Urinary bladder (tissue), 4 donors: ENCODE measurements around the gene HDAC7. TPM values are rescaled to one million over a fixed set of nuclear protein-coding genes. Genes with fewer than 3 reads are reported as not detected.
"Not testable (repeated sequence)": the region's sequence is repeated elsewhere in the genome, so short reads cannot be mapped to it uniquely, and the experiment has no call there.

Experiments
- DNase-seq: peaks from one replicate; pipeline ENCODE4 v3.0.0-alpha.2; 2015; ENCODE audit errors: extremely low spot score
- H3K27ac ChIP-seq: one replicate; pipeline ENCODE4 v1.5.1; 2013; ENCODE audit warnings: low read depth, mild to moderate bottlenecking, moderate library complexity
- H3K36me3 ChIP-seq: one replicate; pipeline ENCODE4 v1.6.1; 2013; ENCODE audit warnings: mild to moderate bottlenecking, moderate library complexity; ENCODE audit not compliant: insufficient read depth
- H3K4me1 ChIP-seq: one replicate; pipeline ENCODE4 v1.6.1; 2013; ENCODE audit warnings: mild to moderate bottlenecking, moderate library complexity; ENCODE audit not compliant: insufficient read depth
- H3K4me3 ChIP-seq: one replicate; pipeline ENCODE4 v1.5.1; 2013; ENCODE audit warnings: low read depth, low read length
- WGBS: extraction: QIAGEN DNeasy Blood & Tissue Kit; methylation state at CpG from one replicate; pipeline ENCODE4 v1.1.7; 2013; 5-methylcytosine and 5-hydroxymethylcytosine counted together
- polyA plus RNA-seq: library from polyadenylated mRNA; stranded (reverse); fragments of 200-250 nt; gene quantifications from one replicate; pipeline ENCODE4 v1.2.3, GENCODE V29; 2013
- total RNA-seq: library from RNA; depleted of rRNA; stranded (reverse); fragments of >200 nt; gene quantifications from one replicate; pipeline ENCODE4 v1.2.3, GENCODE V29; 2014
- donor health status: healthy with polysubstance abuse.
- donor health status: healthy.

HDAC7 gene
- total and polyA plus RNA-seq, 2 donors = 26.8 to 92.4 TPM

GRCh38 chr12:47819138-47819895 is 386 bp downstream of the HDAC7 start:
- Histone ChIP-seq H3K4me1 (no peaks in the 10 kb centered on the region), H3K36me3 (no peaks in the 10 kb centered on the region)
- under 1% methylated on average over 77 of the region's 77 CpGs for WGBS

GRCh38 chr12:47818467-47819137 is 1.1 kb downstream of the HDAC7 start:
- Histone ChIP-seq H3K36me3 (no peaks in the 10 kb centered on the region), H3K4me1 (no peaks in the 10 kb centered on the region), H3K4me3 (peak overlapping the region; percentile 81), H3K27ac (peak overlapping the region; percentile 95)
- DNase-seq = no peak
- WGBS = 10% methylated on average over 23 of the region's 23 CpGs

More at GRCh38 chr12:47819138-47819895, 386 bp downstream of the HDAC7 start:
- Histone ChIP-seq H3K4me3 (peak overlapping the region; percentile 81), H3K27ac (peak overlapping the region; percentile 95)
- DNase-seq = no peak

- 65% methylated on average over 3 of the region's 3 CpGs for WGBS
- Histone ChIP-seq H3K36me3 (no peaks in the 10 kb centered on the region), H3K4me1 (no peaks in the 10 kb centered on the region), H3K4me3 (no peak overlapping the region), H3K27ac (peak overlapping the region; percentile 95)
- no peak for DNase-seq
These were observed 1.7 kb downstream of the HDAC7 start for GRCh38 chr12:47818007-47818376.

DNA sequence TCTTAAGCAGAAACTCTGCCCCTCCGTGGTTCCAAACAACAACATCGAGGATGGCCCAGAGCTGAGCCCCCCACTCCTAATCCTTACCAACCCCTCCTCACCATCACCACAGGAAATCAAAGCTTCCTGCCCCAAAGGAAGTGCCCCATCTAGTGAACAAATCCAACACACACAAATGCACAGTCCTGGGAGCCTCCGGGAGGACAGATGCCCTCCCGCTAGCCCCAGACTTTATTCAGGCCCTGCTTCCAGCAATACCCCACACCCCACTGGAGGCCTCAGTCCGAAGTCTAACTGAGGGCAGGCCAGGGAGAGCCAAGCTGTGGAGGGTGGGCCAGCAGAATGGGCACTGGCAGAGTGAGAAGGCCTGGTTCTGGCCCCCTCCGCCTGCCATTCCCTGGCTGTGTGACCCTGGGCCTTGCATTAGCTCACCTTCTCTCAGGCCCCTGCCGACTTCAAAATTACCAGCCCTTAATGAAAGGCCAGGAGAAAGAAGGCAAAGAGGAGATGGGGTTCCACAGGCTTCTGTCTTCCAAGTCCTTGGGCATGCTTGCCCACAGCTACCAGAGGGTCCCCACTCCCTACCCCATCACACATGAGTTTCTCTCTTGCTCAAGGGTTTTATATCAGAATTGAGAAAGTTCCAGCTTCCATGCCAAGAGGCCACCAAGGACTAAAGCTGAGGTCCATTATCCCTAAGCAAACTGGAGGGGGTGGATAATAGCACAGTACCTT is 2.3 kb downstream of the HDAC7 start:
- 26% methylated on average over 7 of the region's 7 CpGs for WGBS
- H3K36me3 ChIP-seq = no peaks in the 10 kb centered on the region
- no peak for DNase-seq
- no peak overlapping the region for H3K4me3 ChIP-seq
- no peaks in the 10 kb centered on the region for H3K4me1 ChIP-seq
- H3K27ac ChIP-seq = peak overlapping the region; percentile 95

DNA sequence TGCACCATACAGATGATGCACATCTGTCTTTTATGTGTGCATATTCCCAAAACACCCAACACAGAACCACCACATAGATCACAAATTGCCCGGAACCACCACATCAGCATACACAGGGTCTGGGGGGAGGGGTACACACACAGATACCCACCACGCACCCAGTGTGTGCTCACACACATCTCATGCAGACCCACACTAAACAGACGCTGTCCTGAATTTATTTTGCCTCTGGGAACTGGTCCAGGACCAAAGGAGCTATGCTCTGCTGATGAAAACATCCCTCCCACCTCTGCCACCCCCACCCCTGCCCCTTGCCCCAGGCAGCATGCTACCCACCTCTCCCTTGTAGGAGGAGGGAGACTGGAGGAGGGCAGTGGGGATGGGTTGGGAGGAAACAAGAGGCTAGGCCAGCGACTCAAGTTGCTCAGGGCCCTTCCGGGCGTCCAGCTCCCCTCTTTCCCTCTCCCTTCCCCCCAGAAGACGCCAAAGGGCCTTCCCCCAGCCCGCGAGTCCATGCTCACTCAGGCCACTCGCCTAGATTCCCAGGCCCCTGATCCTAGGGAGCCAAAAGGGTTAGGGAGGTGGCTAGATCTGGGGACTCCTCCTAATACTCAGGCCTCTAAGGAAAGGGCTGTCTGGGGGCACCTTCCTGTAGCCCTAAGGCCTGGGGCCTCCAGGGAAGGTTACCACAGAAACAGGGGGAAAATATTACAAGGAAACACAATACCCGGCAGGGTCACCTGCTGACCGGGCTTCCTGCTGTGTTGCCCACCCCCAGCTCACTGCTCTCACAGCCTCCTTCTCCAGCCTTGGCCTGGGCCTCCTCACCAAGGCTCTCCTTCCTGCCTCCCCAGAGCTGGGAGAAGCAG is 3.1 kb downstream of the HDAC7 start:
- Histone ChIP-seq H3K4me1 (no peaks in the 10 kb centered on the region), H3K36me3 (no peaks in the 10 kb centered on the region), H3K4me3 (peak overlapping the region; percentile 4), H3K27ac (peak overlapping the region; percentile 95)
- WGBS = 22% methylated on average over 12 of the region's 12 CpGs
- DNase-seq = no peak

- WGBS = 89% methylated on average over 5 of the region's 5 CpGs
- not testable (repeated sequence) for H3K4me3 ChIP-seq, H3K4me1 ChIP-seq, DNase-seq, H3K36me3 ChIP-seq
- peak overlapping the region; percentile 11 for H3K27ac ChIP-seq
These were observed 4.3 kb downstream of the HDAC7 start for GRCh38 chr12:47815447-47815846.

DNA sequence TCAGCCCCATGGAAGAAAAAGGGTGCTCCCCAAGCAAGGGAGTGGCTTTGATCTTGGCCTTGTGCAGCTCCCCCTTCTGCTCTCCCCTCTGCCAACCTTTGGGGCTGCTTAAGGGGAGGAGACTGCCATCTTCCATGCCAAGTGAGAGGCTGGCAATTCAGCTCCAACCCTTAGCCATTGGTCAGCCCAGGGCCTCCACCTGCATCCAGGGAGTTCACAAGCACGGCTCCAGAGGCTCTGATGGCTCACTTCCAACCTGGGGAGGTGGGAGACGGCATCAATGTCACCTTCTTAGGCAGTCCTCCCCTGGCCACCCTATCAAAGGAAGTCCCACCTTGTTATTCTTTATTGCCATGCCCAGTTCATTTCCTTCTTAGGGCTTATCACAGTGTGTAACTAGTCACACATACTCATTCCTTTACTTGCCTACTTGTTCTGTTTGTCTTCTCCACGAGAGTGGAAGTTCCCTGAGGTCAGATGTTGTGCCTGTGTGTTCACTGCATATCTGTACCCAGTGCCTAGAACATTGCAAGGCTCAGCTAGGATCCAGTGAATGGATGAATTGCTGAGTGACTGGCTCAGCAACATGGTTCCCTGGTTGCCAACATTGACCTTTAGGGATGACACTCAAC is 5.0 kb downstream of the HDAC7 start:
- Histone ChIP-seq H3K36me3 (no peaks in the 10 kb centered on the region), H3K4me3 (no peak overlapping the region), H3K4me1 (no peaks in the 10 kb centered on the region), H3K27ac (peak overlapping the region; percentile 94)
- 63% methylated on average over 3 of the region's 3 CpGs for WGBS
- DNase-seq = no peak

- Histone ChIP-seq H3K27ac (peak overlapping the region; percentile 94), H3K4me1 (no peaks in the 10 kb centered on the region), H3K36me3 (no peaks in the 10 kb centered on the region), H3K4me3 (peak overlapping the region; percentile 17)
- WGBS = 44% methylated on average over 9 of the region's 9 CpGs
- DNase-seq = no peak
These were observed 6.0 kb downstream of the HDAC7 start for GRCh38 chr12:47813511-47814196.

DNA sequence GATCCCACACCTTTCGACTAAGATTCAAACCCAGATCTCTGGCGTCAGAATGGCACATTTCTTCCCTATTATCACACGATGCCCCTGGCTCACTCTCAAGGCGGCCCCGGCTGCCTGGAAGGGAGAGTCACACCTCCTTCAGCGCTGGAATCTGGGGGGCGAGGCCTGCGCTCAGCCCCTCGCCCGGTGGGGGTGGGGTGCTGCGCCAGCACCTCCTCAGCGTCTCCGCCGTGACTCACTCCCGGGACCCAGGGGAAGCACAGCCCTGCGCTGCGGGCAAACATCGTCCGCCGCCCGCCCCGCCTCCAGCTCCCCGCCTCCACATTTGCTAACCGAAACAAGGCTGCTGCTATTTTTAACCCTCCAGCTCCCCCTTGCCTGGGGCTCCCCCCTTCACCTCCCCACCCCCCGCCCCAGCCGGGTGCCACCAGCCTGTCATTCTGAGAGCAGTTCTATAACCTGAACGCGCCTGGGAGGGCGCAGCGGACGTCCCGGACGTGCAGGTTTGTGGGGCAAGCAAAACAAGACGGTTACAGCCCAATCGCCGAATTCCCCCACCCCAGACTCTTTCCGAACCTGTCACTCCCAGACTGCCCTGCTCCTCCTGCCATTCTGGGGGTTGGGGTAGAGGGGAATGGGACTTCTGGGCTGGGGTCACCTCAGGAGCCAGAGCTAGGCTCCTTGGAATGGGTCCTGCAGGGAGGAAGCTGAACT is 6.7 kb downstream of the HDAC7 start:
- no peak for DNase-seq

DNA sequence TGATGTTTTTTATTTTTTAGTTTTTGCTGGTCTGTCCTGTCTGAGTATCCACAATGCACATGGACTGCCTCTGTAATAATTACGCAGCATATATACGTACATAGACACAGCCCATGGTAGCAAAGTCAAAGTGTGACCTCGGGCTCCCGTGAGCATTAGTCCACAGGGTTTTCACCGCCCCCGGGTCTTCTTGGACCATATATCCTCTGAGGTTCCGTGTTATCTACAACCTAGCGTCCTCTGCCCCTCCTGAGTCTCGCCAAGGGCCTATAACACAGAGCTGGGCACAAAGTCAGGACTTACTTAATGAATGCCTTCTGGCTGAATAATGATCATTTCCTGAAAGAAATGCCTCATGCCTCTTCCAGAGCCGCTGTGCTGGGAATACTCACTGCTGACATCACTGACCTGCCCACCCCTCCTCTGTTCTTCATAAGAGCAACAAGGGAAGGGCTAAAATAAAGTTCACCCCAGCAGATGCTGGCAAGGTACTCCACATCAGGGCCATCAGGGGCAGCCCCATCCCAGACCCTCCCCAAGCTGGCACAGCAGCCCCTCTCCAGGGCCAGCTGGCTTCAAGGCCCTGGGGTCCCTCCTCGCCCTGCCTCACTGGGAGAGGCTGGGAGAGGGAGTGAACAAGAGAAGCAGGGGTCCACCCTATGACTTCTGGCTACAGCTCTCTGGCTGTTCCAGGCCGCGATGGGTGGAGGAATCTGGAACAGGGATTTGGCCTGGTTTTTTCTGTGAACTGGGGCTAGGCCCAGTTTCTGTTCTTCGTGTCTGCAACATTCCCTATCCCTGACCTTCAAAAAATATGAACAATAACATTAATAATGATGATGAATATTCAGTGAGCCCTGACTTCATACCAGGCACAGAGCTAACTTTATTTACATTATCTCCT is 7.9 kb downstream of the HDAC7 start:
- H3K4me3 ChIP-seq = no peak overlapping the region
- DNase-seq = no peak
- no peaks in the 10 kb centered on the region for H3K4me1 ChIP-seq
- WGBS = 27% methylated on average over 14 of the region's 14 CpGs
- peak overlapping the region; percentile 96 for H3K27ac ChIP-seq
- no peaks in the 10 kb centered on the region for H3K36me3 ChIP-seq

More for the DNA sequence above, 6.7 kb downstream of the HDAC7 start:
- H3K27ac ChIP-seq = peak overlapping the region; percentile 96
- WGBS = under 1% methylated on average over 37 of the region's 37 CpGs
- H3K4me3 ChIP-seq = peak overlapping the region; percentile 17
- H3K36me3 ChIP-seq = no peaks in the 10 kb centered on the region
- no peaks in the 10 kb centered on the region for H3K4me1 ChIP-seq

- H3K4me1 ChIP-seq = no peaks in the 10 kb centered on the region
- WGBS = 56% methylated on average over 2 of the region's 2 CpGs
- no peaks in the 10 kb centered on the region for H3K36me3 ChIP-seq
- no peak overlapping the region for H3K4me3 ChIP-seq
- no peak for DNase-seq
- H3K27ac ChIP-seq = no peak overlapping the region
These were observed 8.7 kb downstream of the HDAC7 start for GRCh38 chr12:47811072-47811396.
